Common myeloid progenitor, CD34-positive (primary cell): ENCODE data around the gene RAPGEF4.

Experiments used
- CTCF ChIA-PET: fragments of 350-600 bp; sonication (Branson Sonifier 250); formaldehyde crosslinking; loops from one replicate; lab custom pipeline; 2021; ENCODE audit warnings: antibody characterized with exemption; lab: Charles Lee
- POLR2A ChIA-PET: fragments of 350-600 bp; sonication (Branson Sonifier 250); formaldehyde crosslinking; loops from one replicate; lab custom pipeline; 2021; ENCODE audit warnings: antibody characterized with exemption; lab: Charles Lee
- DNase-seq, 3 donors: peaks; one replicate each; pipeline versions ENCODE4 v3.0.0 to v3.0.0-alpha.2; 2013
- H3K27ac ChIP-seq, 2 experiments: 1 replicate in 1 of 2; 2 replicates in 1 of 2; pipeline ENCODE4 v1.7.0; 2013; ENCODE audit warnings: inconsistent platforms in 2 of 2, low read length in 2 of 2, mild to moderate bottlenecking in 2 of 2, low read depth in 1 of 2, moderate library complexity in 1 of 2; ENCODE audit not compliant: severe bottlenecking in 2 of 2, insufficient read depth in 1 of 2, poor library complexity in 1 of 2
- H3K27me3 ChIP-seq, 5 experiments: replicated peaks in 2 of 5; 1 replicate in 3 of 5; 2 replicates in 2 of 5; pipeline versions ENCODE4 v1.6.1 to v1.7.0; 2013; ENCODE audit warnings: low read length in 4 of 5, mild to moderate bottlenecking in 2 of 5, moderate library complexity in 2 of 5, inconsistent platforms in 1 of 5; ENCODE audit not compliant: insufficient read depth in 5 of 5, control insufficient read depth in 4 of 5
- H3K36me3 ChIP-seq, 4 experiments: 1 replicate in 2 of 4; 2 replicates in 2 of 4; pipeline versions ENCODE4 v1.6.1 to v1.7.0; 2013; ENCODE audit warnings: low read length in 3 of 4, control low read depth in 1 of 4, mild to moderate bottlenecking in 1 of 4; ENCODE audit not compliant: control insufficient read depth in 4 of 4, insufficient read depth in 4 of 4
- H3K4me1 ChIP-seq, 4 experiments: 1 replicate in 3 of 4; 2 replicates in 1 of 4; pipeline versions ENCODE4 v1.6.1 to v1.7.1; 2013; ENCODE audit warnings: low read length in 3 of 4, mild to moderate bottlenecking in 3 of 4, control low read depth in 1 of 4, inconsistent platforms in 1 of 4, moderate library complexity in 1 of 4; ENCODE audit not compliant: control insufficient read depth in 4 of 4, insufficient read depth in 4 of 4; ENCODE audit errors: control extremely low read depth in 1 of 4
- H3K4me3 ChIP-seq, 7 experiments: 1 replicate in 4 of 7; 2 replicates in 3 of 7; pipeline versions ENCODE4 v1.5.1 to v1.7.0; 2013; ENCODE audit warnings: mild to moderate bottlenecking in 7 of 7, low read length in 6 of 7, moderate library complexity in 6 of 7, inconsistent platforms in 2 of 7, low read depth in 2 of 7, control low read depth in 1 of 7; ENCODE audit not compliant: insufficient read depth in 4 of 7, control insufficient read depth in 1 of 7; ENCODE audit errors: extremely low read depth in 1 of 7
- H3K9me3 ChIP-seq, 5 experiments: 1 replicate in 4 of 5; 2 replicates in 1 of 5; pipeline versions ENCODE4 v1.6.1 to v1.7.1; 2013; ENCODE audit warnings: low read length in 4 of 5, mild to moderate bottlenecking in 2 of 5, inconsistent platforms in 1 of 5, low read depth in 1 of 5, moderate library complexity in 1 of 5; ENCODE audit not compliant: control insufficient read depth in 4 of 5, insufficient read depth in 2 of 5; ENCODE audit errors: control extremely low read depth in 1 of 5
- WGBS: methylation state at CpG from one replicate; pipeline ENCODE4 v1.1.5; 2013; ENCODE audit not compliant: insufficient coverage; 5-methylcytosine and 5-hydroxymethylcytosine counted together

RAPGEF4 gene

DNA sequence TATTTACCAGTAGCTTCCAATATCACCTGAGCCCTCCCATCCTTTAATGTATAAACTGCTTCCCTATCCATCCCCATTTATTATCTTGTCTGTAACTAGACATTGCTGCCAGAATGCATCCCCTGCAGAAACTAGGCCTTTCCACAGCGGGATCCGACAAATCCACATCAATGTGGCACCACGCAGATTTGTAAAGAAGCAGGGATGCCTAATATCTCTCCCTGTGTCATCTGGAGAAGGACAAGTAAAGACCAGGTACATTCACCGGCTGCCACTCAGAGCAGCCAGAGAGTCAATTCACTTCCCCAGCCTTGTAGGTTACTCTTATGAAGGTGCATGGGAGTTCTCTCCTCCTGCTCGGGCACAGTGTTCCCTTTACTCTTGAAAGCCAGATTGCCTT lies 241.2 kb downstream of the RAPGEF4 start:
- no peak for DNase-seq
- H3K27ac ChIP-seq, result no peak overlapping the region
- H3K4me3 ChIP-seq, result no peak overlapping the region
- peaks cover 0 to 7% (median 0%) of the 10 kb centered on the region in 5 experiments for H3K27me3 ChIP-seq
- WGBS, result 100% methylated on average over 5 of the region's 5 CpGs
- peaks cover 5 to 30% (median 8%) of the 10 kb centered on the region in 4 experiments for H3K4me1 ChIP-seq
- ChIA-PET CTCF (interaction anchor here (0.7 to 1.0 kb wide), 2 partner anchors 11 to 19 kb away, joined by 3 read pairs; no protein-coding TSS in a partner anchor), POLR2A (no interaction called here)
- no peaks in the 10 kb centered on the region for H3K9me3 ChIP-seq
- H3K36me3 ChIP-seq, result no peaks in the 10 kb centered on the region

DNA sequence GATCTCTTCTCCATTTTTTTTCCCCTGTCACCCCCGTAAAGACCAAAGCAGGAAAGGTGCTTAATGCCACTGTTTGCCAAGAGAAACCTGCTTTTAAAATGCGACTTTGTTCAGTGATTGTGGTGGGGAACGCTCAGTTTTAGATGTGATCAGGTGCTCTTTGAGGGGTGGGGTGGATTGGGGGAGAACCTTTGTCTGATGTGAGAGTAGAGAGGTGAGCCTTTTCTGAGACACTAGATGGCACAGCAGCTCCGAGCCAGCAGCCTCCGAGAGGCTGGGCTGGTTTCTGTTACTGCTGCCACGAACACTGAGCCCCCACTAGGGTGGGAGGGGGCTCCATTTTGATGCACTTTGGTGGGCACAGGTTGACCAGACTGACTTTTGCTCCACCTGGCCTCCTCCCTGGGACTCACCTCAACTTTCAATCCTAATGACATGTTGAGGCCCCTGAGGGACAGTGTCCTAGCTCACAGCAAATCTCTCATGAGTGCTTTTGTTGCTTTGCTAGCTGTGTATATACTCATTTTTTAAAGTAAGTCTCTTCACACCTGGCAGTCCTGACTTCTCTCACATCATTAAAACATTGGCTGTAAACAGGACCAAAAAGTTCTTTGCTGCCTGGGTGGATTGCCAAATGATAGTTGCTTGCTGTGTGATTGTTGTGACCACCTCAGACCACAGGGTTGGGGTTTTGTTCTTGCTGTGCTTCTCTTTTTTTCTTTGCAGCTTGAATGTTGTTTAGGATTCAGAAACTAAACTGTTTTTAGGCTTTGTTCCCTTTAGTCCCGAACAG lies 241.8 kb downstream of the RAPGEF4 start:
- Histone ChIP-seq H3K4me3 (no peak overlapping the region), H3K4me1 (peaks cover 5 to 30% (median 8%) of the 10 kb centered on the region in 4 experiments), H3K27me3 (peaks cover 0 to 7% (median 0%) of the 10 kb centered on the region in 5 experiments), H3K36me3 (no peaks in the 10 kb centered on the region), H3K27ac (no peak overlapping the region), H3K9me3 (no peaks in the 10 kb centered on the region)
- peak; percentile 4 to 80 (median 80) for DNase-seq
- WGBS, result 96% methylated on average over 5 of the region's 7 CpGs
- CTCF ChIA-PET, result interaction anchor here (1.0 kb wide), 1 partner anchor 12 kb away, joined by 3 read pairs; no protein-coding TSS in a partner anchor
- POLR2A ChIA-PET, result no interaction called here

DNA sequence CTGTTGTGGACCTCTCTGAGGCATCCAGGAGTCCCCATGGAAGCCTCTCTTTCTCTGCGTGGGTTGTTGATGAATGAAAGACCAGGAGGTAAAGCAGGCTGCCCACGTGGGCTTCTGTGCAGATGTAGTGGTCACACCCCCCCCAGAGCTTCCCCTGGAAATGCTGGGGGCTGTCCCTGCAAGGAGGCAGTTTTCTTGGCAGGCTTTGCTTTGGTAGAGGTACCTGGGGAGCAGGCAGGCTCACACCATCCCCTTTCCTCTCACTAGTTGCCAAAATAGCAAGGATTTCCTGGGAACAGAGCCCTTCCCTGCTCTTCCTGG lies 242.4 kb downstream of the RAPGEF4 start:
- H3K27ac ChIP-seq, result no peak overlapping the region
- H3K9me3 ChIP-seq, result no peaks in the 10 kb centered on the region
- peaks cover 5 to 30% (median 8%) of the 10 kb centered on the region in 4 experiments for H3K4me1 ChIP-seq
- ChIA-PET CTCF (no interaction called here), POLR2A (no interaction called here)
- peaks cover 0 to 7% (median 0%) of the 10 kb centered on the region in 5 experiments for H3K27me3 ChIP-seq
- WGBS, result no CpG with 5 or more reads among the region's 2 CpGs
- DNase-seq, result no peak
- no peaks in the 10 kb centered on the region for H3K36me3 ChIP-seq
- no peak overlapping the region for H3K4me3 ChIP-seq

DNA sequence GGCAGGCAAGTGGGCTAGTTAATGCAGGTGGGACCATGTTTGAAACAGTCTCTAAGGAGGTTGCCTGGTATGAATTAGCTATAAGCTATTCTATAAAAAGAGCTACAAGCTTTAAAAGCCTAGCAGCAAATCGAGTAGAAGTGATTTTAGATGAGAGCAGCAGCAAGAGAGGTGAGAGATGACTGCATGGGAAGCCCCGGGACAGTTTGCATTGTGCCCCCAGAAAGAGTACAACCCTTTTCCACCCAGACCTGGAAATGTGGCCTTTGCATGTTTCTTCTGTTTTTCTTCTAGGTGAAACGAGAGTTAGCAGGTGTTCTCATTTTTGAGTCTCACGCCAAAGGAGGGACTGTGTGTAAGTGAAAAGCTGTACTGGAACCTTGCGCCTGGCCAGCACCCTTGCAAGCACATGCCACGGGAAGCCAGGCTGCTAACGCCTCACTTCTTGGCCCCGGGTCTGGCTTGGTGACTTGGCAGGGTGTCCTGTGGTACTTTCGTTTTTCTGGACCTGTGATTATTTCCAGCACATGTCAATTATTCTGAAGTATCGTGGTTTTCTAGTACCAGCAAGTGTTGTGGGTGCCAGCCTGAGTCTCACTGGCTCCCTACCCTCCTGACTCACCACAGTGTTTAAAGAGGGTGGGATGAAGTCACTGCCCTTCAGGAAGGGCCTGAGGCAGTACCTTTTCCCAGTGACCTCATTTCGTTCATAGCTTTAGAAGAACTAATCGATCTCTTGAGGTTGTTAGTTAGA lies 249.7 kb downstream of the RAPGEF4 start:
- Histone ChIP-seq H3K4me3 (peak overlapping the region in 1 of 7 experiments; percentile 19), H3K9me3 (no peaks in the 10 kb centered on the region), H3K36me3 (no peaks in the 10 kb centered on the region), H3K27ac (no peak overlapping the region), H3K27me3 (peaks cover 0 to 6% (median 0%) of the 10 kb centered on the region in 5 experiments), H3K4me1 (peaks cover 0 to 16% (median 5%) of the 10 kb centered on the region in 4 experiments)
- peak in 2 of 3 donors; percentile 32 to 38 for DNase-seq
- CTCF ChIA-PET, result interaction anchor here (0.9 to 1.4 kb wide), 3 partner anchors 9 to 42 kb away, joined by 3 read pairs; no protein-coding TSS in a partner anchor
- WGBS, result 42% methylated on average over 8 of the region's 12 CpGs
- POLR2A ChIA-PET, result no interaction called here

DNA sequence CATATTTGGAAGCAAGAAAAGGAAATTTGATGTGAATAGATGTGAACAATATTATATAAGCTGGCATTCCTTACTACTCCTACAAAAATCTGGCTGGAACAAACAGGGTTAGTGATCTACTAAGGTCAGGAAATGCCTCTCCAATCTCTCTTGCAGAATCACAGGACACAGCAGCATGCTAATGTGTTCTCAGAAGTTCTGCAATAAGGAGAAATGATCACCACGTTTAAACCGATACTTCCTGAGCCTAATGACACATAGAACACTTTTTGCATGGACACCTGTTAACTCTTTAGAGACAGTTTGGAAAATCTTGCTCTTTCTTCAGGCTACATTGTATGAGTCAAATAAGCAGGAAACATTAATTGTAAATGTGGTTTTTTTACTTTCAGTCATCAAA lies 250.4 kb downstream of the RAPGEF4 start:
- no CpG with 5 or more reads among the region's 2 CpGs for WGBS
- Histone ChIP-seq H3K4me3 (no peak overlapping the region), H3K36me3 (no peaks in the 10 kb centered on the region), H3K4me1 (peaks cover 0 to 21% (median 5%) of the 10 kb centered on the region in 4 experiments), H3K27me3 (peaks cover 0 to 4% (median 0%) of the 10 kb centered on the region in 5 experiments), H3K9me3 (no peaks in the 10 kb centered on the region), H3K27ac (no peak overlapping the region)
- POLR2A ChIA-PET, result no interaction called here
- peak in 2 of 3 donors; percentile 25 to 31 for DNase-seq
- CTCF ChIA-PET, result no interaction called here

GRCh38 chr2:172988728-172989127 lies 253.1 kb downstream of the RAPGEF4 start:
- H3K4me3 ChIP-seq, result no peak overlapping the region
- POLR2A ChIA-PET, result no interaction called here
- 98% methylated on average over 7 of the region's 7 CpGs for WGBS
- no peaks in the 10 kb centered on the region for H3K36me3 ChIP-seq
- no peak for DNase-seq
- CTCF ChIA-PET, result no interaction called here
- no peak overlapping the region for H3K27ac ChIP-seq
- H3K9me3 ChIP-seq, result no peaks in the 10 kb centered on the region
- no peaks in the 10 kb centered on the region for H3K27me3 ChIP-seq
- H3K4me1 ChIP-seq, result peaks cover 0 to 21% (median 5%) of the 10 kb centered on the region in 4 experiments
